ENCODE data around the gene UFC1.
A peak's percentile ranks its signal among the peaks of the same experiment; 100 is the strongest.
"Not testable (repeated sequence)": the region's sequence is repeated elsewhere in the genome, so short reads cannot be mapped to it uniquely, and the experiment has no call there.

Gene UFC1

GRCh38 chr1:161153682-161154337 lies at the start of gene UFC1:
Gene UFC1 (plus strand): TSS chr1:161153978. CDS start chr1:161153998, 20 bp downstream.
- peak; percentile 85 for DNase-seq

DNA sequence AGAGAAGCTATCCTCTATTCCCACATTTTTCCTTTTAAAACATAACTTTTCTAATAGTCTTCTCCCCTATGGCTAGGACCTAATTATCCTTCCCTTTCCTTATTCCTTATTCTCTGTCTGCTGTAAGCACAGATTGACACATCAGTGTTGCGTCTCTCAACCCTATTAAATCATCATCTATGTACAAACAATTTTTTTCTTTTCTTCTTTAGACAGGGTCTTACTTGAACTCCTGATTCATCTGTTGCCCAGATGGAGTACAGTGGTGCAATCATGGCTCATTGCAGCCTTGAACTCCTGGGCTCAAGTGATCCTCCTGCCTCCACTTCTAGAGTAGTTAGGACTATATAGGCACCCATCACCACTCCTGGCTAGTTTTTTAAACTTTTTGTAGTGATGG lies 47.3 kb upstream of the UFC1 start:
- DNase-seq: no peak

DNA sequence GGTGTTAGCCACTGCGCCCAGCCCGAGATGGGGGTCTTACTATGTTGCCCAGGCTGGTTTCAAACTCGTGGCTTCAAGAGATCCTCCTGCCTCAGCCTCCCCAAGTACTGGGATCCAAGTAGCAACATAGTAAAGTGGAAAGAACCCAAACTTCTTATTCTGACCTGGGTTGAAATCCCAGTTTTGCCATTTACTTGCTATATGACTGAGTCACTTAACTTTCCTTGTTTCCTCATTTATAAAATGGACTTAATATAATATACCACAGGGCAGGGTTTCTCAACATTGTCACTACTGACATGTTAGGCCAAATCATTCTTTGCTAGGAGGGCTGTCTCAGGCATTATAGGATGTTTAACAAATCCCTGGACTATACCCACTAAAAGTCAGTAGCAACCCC lies 42.7 kb upstream of the UFC1 start:
- DNase-seq: no peak

DNA sequence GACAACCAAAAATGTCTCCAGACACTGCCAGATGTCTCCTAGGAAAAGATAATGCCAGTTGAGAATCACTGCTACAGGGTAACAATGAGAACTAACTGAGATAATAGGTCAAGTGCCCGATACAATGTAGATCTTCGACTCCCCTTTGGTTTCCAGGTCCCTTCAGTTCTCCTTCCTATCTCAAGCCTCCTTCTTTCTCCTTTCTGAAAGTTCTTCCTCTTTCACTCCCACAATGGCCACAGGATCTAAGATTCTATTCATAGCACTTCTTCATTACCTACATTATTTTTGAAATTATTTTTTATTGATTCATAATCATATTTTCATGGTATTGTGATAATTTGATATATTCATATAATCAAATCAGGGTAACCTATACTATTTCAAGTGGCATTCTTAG lies 42.3 kb upstream of the UFC1 start:
- DNase-seq: no peak

DNA sequence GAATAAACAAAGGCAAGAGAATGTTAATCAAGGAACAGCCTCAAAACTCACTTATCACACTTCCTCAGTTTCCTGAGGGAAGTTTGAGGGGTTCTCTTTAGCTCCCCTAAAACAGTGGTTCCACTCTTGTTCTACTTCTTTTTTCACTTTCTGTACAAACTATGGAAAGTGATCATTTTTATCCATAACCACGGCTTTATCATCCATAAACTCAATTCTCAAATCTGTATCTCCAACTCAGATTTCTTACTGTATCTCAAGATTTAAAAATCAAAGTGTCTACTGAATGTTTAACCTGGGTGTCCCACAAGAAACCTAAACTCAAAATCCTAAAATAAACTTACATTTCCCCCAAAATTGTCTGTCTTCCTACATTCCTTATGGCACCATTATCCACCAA lies 39.9 kb upstream of the UFC1 start:
- DNase-seq: no peak

GRCh38 chr1:161114556-161114955 lies 39.2 kb upstream of the UFC1 start:
- no peak for DNase-seq

DNA sequence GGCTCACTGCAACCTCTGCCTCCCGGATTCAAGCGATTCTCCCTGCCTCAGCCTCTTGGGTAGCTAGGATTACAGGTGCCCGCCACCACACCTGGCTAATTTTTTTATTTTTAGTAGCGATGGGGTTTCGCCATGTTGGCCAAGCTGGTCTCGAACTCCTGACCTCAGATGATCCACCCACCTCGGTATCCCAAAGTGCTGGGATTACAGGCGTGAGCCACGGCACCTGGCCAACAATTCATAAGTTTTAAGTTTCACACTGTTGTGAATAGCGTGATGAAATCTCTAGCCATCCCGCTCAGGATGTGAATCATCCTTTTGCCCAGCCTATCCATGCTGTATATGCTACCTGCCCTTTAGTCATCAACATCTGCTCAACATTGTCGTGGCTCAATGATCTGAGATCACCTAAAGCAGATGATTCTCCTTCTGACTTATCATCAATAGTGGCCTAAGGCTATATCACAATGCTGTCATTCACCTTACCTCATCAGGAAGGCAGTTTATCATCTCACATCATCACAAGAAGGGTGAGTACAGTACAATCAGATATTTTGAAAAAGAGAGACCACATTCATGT lies 38.6 kb upstream of the UFC1 start:
- peak; percentile 77 for DNase-seq

- DNase-seq: not testable (repeated sequence)
Measured at GRCh38 chr1:161115961-161116360, 37.8 kb upstream of the UFC1 start.

DNA sequence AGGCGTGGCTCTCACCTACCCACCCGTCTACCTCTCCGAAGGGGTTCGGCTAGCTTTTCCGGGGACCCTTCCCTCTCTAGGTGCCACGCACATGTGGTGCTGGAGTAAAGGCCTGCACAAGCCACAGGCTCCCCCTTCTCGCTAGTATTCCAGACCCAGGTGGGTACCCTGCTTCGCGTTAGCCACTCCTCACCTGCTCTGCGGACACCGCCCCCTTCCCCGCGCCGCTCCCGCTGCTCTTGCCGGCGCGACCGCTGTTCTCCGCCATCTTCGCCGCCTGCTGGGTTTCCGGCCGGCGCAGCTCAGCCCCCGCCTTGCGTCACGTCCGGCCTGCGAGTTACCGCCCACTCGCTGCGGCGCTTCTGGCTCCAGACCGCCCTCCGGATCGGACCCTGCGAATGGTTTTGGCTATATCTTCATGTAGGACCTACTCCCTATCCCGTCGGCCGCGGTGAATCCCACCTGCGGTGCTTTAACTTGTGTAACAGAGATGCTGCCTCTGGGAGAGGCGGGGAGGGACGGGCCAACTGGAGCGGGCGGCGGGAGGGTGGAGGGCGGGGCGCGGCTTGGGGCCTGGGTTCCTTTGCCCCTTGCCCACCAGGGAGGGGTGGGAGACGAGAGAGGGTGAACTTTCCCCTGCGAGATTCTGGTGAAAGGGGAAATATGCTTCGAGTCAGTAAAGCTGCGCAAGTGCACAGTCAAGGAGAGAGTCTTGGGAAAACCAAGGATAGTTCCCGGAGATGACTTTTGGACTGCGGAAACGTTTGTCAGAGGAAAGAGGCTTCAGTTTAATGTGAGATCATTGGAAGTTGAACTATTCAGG lies 35.8 kb upstream of the UFC1 start, which contains the start of the genes NIT1 and PFDN2:
Gene NIT1, plus strand, starts transcription at position 347 of the 823 bp plus-strand sequence. Its CDS starts 72 bp downstream, at position 419.
Gene PFDN2, minus strand, starts transcription at position 279 of the 823 bp plus-strand sequence. Its CDS starts 11 bp downstream, at position 268.
- DNase-seq: peak; percentile 87

DNA sequence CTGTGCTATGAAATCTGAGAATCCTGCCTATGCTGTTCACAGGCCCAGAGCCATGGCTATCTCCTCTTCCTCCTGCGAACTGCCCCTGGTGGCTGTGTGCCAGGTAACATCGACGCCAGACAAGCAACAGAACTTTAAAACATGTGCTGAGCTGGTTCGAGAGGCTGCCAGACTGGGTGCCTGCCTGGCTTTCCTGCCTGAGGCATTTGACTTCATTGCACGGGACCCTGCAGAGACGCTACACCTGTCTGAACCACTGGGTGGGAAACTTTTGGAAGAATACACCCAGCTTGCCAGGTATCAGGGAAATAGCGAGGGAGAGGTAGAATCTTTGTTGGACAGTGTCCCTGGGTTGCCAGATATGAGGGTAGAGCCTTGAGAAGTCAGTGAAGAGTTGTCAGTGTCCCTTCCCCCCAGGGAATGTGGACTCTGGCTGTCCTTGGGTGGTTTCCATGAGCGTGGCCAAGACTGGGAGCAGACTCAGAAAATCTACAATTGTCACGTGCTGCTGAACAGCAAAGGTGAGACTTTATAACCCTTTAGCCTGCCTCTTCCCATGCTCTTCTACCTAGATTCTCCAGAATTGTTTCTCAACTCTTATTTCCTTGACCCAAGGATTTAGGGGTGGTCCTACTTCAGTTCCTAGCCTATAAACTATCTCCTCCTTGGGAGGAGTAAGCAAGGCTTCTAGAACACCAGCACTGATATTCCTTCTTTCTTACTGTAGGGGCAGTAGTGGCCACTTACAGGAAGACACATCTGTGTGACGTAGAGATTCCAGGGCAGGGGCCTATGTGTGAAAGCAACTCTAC lies 34.5 kb upstream of the UFC1 start:
- DNase-seq: peak; percentile 83

DNA sequence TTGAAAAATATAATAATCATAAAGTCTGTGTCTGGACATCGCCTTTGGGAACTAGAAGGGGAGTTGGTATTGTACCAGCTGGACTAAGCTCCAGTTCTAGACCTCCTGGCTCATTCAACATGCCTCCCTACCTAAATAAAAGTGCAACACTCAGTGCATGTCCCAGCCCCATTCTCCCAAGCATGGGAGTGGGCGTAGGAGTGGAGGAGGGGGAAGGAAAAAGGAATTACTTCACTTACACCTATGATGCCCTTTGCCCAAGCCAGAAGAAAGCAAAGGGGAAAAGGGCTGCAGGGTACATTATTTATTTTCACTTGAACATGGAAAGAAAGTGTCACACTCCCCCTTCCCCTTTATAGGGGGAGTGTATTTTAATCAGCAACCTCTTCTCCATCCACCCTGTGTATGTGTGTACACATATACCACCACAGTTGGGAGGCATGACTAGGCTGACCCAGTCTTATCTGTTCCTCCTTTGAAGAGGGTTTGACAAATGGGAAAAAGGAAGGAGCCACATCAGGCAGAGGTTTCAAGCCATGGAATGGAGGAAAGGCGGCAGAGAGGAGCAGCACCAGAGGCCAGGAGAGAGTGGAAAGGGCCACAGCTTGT lies 32.6 kb upstream of the UFC1 start:
- DNase-seq: no peak

DNA sequence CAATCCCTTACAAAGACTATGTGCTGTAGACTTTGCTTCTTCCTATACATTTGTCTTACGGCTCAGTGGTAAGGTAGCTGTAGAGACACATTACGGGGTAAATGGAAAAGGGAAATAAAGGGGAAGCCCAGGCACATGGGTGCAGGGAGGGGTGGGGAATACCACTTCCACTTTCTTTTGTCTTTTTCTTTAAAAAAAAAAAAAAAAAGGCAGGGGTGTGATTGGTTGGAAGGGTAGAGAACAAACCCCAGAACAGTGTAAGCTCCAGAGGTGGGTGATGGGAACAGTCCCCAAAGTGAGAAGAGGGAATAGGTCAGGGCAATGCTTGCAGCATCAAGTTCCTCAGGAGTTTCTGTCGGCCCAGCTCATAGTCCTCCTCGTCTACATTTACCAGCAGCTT lies 31.9 kb upstream of the UFC1 start:
- DNase-seq: no peak

DNA sequence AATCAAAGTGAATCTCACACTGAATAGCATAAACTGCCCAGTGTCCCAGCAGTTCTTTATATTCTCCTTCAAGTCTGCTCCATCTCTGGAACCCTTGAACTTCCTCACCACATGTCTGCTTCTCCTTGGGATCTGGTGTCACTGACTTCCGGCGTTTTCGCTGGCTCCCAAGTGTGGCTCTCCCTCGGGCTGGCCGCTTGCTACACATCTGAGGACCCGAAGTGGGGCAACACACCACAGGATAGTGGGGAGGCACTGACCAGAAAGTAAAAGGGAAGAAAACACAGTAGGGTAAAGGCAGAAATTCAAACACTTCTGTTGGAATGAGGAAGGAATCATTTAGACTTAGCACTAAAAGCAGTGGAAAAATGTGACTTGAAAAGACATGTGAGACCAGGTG lies 30.8 kb upstream of the UFC1 start:
- DNase-seq: no peak

GRCh38 chr1:161127649-161128048 lies 26.1 kb upstream of the UFC1 start:
- no peak for DNase-seq

GRCh38 chr1:161128591-161129420 lies 25.0 kb upstream of the UFC1 start:
- no peak for DNase-seq

GRCh38 chr1:161130266-161130665 lies 23.5 kb upstream of the UFC1 start:
- DNase-seq: no peak

GRCh38 chr1:161131523-161132409 lies 22.0 kb upstream of the UFC1 start:
- DNase-seq: no peak

GRCh38 chr1:161132410-161133219 lies 21.2 kb upstream of the UFC1 start, which contains the start of gene DEDD:
Gene DEDD (minus strand): TSS chr1:161132667. CDS start chr1:161124462, 8,205 bp downstream.
- peak; percentile 95 for DNase-seq

- DNase-seq: no peak
Measured at GRCh38 chr1:161133220-161133740, 20.5 kb upstream of the UFC1 start.
